Inflammatory macrophage (primary cell): ENCODE data around the gene SPATA33.
"Not testable (repeated sequence)": the region's sequence is repeated elsewhere in the genome, so short reads cannot be mapped to it uniquely, and the experiment has no call there.

ENCODE experiments used
- DNase-seq, 2 donors: peaks; one replicate each; pipeline ENCODE4 v3.0.0-alpha.2; 2020 to 2022

The SPATA33 gene

DNA sequence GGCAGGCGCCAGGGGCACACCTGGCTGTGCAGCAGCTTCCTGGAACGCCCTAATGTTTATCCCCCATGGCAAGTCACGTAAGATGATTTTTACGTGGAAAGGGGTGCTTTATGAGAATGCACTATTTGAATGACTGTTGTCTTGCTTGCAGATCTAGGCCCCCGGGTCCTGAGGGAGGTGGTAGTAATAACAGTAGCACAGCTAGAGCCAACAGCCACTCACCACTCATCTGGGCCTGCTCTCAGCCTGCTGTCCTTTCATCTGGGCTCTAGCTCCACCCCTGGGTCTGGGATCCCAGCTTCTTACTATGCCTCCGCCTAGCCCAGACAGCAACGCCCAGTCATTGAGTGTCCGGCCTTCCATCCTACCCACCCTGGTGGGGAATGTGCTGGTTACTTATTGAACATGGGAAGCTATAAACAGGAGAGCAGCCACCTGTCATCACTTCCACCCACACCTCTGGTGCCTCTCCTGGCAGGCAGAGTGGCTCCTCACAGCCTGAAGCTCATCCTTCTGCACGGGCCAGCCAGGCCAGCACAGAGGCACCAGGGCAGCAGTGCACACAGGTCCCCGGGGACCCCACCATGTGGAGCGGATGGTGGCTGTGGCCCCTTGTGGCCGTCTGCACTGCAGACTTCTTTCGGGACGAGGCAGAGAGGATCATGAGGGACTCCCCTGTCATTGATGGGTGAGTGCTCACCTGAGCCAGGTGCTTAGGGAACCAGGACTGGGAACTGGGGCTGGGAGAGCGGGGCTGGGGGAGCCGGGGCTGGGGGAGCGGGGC lies 27.6 kb upstream of the SPATA33 start:
- DNase-seq, result no peak

GRCh38 chr16:89633064-89633631 lies 24.5 kb upstream of the SPATA33 start:
- DNase-seq, result no peak

DNA sequence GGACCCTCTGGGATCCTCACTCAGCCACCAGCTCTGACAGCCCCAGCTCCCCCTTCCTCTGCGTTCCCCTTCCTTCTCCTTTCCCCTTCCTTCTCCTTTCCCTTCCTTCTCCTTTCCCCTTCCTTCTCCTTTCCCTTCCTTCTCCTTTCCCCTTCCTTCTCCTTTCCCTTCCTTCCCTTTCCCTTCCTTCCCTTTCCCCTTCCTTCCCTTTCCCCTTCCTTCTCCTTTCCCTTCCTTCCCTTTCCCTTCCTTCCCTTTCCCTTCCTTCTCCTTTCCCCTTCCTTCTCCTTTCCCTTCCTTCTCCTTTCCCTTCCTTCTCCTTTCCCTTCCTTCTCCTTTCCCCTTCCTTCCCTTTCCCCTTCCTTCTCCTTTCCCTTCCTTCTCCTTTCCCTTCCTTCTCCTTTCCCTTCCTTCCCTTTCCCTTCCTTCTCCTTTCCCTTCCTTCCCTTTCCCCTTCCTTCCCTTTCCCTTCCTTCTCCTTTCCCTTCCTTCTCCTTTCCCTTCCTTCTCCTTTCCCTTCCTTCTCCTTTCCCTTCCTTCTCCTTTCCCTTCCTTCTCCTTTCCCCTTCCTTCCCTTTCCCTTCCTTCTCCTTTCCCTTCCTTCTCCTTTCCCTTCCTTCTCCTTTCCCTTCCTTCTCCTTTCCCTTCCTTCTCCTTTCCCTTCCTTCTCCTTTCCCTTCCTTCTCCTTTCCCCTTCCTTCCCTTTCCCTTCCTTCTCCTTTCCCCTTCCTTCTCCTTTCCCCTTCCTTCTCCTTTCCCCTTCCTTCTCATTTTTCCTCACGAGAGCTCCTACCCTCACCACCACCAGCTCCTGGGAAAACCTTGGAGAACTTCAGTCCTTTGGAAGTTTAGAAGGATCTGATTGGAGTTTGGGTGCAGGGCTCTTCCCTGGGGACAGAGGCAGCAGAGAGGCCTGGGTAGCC lies 22.9 kb upstream of the SPATA33 start:
- DNase-seq, result not testable (repeated sequence)

DNA sequence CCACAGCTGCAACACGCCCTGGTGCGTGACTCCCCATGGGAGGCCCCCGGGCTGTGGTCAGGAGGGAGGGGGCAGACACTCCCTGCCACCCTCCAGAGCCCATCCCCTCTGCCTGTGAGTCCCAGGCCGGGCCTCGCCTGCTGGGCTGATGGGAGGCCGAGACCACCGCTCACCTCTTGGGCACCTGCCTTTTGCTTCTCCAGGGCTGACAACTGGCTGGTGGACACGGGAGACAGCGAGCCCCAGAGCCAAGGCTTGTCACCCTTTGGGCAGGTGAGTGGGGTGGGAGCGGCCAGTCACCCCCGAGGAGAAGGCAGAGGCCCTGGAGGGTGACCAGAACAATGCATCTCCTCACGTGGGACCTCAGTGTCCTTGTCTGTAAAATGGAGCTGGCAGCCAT lies 21.0 kb upstream of the SPATA33 start:
- DNase-seq, result no peak

- DNase-seq, result no peak
Observed at GRCh38 chr16:89637379-89637778, 20.3 kb upstream of the SPATA33 start.

- no peak for DNase-seq
Observed at GRCh38 chr16:89638455-89638854, 19.2 kb upstream of the SPATA33 start.

DNA sequence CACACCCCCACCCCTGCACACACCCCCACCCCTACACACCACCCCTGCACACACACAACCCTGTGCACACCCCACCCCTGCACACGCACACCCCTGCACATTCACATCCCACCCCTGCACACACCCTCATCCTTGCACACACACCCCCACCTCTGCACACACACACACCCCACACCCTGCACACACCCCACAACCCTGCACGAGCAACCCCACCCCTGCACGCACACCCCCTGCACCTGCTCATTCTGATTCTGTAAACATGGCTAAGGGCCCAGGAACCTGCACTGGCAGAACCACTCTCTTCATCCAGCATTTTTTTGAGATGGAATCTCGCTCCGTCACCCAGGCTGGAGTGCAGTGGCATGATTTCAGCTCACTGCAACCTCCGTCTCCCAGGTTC lies 18.3 kb upstream of the SPATA33 start:
- DNase-seq, result no peak

DNA sequence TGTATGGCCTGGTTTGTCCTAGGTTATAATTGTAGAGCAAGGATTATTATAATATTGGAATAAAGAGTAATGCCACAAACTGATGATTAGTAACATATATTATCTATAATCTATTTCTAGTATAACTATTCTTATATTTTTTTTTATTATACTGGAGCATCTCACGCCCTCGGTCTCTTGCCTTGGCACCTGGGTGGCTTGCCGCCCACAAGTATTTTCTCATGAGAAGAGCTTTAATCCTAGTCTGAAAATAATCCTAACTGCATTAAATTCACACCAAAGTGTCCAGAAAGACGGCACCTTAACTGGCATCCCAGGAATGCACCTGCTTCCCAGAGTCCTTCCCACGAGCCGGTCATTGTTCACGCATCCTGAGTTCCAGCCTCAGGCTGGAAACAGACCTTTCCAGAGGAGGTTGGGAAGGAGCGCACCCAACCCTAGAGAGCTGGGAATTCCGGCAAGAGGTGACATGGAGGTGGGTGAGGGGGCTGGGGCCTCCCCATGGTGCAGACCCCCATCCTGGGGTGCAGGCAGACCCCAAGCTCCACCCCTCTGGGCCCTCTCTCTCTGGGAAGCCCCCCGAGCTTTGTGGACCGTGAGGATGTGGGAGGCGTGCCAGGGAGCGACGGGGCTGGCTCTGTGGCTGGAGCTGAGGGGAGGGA lies 16.0 kb upstream of the SPATA33 start:
- no peak for DNase-seq

GRCh38 chr16:89642574-89642973 lies 15.1 kb upstream of the SPATA33 start:
- DNase-seq, result no peak

DNA sequence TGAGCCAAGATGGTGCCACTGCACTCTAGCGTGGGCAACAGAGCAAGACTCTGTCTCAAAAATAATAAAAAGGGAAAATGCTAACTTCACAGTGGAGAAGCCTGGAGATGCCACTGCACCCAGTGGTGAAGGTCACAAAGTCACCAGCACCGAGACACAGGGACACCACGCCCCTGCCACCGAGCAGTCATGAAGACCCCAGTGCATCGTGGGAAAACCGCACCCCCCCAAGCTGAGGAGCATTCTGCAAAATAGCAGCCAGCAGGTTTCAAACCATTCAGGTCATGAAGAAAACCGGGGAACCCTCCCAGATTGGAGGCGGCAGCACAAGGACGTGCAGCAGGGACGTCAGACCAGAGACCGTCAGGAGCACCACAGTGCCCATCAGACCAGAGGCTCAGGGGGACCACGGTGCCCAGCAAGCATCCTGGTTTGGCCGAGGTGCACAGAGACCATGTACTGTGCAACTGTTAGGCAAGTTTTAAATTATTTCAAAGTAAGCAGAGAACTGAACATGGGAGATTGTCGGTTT lies 13.8 kb upstream of the SPATA33 start:
- DNase-seq, result no peak

DNA sequence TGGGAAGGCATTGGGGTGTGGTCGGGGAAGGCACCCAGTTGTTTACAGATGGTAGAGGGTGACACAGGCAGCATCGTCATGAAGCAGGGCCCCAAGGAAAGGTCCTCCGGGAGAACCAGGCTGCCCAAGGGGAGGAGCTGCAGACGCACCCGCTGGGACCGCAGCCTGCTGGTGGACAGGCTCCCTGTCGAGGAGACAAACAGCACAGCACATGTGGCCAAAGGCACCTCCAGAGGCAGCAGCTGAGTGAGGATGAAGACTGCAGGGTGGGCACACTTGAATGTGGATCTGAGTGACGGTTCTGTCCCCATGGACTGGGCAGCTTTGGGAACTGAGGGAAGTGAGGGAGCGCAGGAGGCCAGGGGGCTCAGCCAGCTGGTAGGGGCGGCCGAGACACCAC lies 12.5 kb upstream of the SPATA33 start:
- no peak for DNase-seq

DNA sequence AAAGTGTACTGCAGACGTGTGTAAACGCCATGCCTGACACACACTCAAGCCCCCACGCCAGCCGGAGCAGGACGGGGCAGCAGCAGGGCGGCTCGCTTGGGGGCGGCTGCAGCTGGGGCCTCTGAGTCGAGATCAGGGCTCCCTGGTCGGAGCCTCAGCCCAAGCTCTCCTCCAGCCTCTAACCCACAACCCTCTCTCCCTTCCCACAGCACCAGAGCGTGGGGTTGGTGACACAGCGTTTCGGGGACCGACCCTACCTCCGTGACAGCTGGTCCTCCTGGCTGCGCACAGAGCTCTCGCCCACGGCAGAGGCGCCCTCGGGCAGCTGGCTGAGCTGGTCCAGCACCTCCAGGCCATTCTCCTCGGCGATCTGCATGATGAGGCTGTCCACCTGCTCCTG lies 11.4 kb upstream of the SPATA33 start:
- no peak for DNase-seq

- no peak for DNase-seq
Observed at GRCh38 chr16:89646906-89647305, 10.7 kb upstream of the SPATA33 start.

GRCh38 chr16:89651584-89651983 lies 6.1 kb upstream of the SPATA33 start:
- DNase-seq, result no peak

DNA sequence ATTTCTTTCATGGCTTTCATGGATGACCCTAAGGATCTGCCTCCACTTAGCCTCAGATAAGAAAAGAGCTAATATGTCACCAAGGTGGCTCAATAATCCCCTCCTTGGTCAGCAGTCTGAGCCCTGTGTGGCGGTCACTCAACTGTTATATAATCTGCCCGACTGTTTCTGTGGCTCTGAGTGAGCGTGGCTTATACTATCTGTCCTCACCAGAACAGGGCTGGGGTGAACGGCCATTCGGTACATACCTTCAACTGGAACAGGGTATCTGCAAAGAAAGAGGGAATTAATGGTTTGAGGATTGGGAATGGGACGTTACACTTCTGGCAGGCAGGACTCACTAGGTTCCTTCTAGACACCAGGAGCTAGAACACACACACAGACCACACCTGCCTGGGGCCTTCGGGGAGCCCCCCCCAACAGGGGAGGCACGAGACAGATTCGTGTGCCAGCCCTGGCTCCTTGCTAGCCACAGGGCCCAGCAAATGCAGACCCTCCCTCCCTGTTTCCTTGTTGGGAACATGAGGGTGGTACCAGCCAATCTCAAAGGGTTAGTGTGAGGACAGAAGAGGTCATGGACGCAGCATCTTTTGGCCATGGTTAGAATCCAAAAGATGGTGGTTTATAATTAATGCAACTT lies 3.9 kb upstream of the SPATA33 start:
- DNase-seq, result no peak

DNA sequence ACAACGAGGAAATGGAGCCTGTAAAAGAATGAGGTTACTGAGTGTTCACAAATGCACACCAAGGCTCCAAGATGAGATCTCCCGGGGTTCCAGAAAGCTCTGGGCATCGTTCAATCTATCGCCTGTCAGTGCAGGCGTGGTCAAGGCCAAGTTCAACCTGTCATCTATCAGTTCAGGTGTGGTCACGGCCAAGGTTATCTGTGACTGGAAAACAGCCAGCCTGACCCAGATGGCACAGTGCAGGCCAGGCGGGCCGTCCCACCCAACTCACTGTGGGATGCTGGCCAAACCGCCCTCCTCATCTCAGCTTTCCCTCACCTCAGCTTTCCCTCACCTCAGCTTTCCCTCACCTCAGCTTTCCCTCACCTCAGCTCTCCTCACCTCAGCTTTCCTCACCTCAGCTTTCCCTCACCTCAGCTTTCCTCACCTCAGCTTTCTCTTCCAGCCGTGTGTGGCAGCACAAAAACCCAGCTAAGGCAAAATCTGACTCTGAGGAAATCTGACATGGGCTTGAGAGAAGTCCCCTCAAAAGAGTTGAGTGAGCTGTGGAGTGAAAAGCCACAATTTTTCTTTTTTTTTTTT lies 2.5 kb upstream of the SPATA33 start:
- no peak for DNase-seq

GRCh38 chr16:89656435-89657121 lies 1.1 kb upstream of the SPATA33 start:
- DNase-seq, result no peak

DNA sequence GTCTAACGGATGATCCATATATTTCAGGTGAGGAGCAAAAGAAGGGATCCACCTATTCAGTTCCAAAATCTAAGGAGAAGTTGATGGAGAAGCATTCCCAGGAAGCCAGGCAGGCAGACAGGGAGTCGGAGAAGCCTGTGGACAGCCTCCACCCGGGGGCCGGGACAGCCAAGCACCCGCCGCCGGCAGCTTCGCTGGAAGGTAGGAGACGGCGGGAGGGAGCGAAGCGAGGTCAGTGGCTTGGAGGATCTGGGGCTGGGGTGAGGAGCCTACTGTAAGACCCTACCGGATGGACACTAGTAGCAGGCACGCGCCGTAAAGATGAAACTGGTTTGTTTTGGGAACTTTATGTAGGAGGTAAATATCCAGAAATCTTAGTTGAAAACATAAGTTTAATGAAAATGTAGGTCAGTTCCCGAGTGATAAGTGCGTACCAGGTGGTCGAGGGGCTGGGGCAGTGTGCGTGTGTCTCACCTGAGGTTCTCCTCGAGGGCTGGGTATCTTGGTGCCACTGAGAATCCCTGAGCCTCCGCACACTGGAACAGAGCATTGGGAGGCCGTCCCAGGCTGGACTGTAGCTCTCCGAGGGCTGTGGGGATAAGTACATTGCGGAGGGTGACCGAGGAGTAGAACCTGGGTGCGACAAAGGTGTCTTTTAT lies 714 bp downstream of the SPATA33 start:
- peak in 1 of 2 donors; percentile 8 for DNase-seq

DNA sequence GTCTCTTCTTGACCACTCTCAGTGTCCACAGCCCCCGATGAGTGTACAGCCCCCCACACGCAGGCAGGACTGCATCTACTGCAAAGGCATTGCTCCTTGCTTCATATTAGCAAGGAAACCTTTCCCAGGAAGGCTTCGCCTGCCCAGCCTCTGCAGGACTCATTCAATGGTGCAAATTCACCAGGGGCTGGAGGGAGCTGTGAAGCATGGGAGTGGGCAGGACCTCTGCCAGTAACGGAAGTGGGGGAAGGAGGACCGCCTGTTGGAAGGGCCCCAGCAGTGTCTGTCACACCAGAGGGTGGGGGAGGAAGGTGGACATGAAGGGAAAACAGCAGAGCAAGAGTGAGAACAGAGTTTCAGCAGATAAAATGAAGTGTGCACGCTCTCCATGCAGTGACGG lies 2.5 kb downstream of the SPATA33 start:
- no peak for DNase-seq

DNA sequence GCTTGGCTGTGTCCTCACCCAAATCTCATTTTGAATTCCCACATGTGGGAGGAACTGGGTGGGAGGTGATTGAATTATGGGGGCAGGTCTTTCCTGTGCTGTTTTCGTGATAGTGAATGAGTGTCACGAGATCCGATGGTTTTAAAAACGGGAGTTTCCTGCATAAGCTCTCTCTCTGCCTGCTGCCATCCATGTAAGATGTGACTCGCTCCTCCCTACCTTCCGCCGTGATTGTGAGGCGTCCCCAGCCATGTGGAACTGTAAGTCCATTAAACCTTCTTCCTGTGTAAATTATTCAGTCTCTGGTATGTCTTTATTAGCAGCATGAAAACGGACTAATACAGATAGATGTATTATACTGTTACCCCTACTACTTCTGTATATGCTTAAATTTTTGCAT lies 3.6 kb downstream of the SPATA33 start:
- DNase-seq, result no peak

- DNase-seq, result peak in 1 of 2 donors; percentile 14
Observed at GRCh38 chr16:89664238-89664637, 6.6 kb downstream of the SPATA33 start.
